ENCODE results near the gene BIRC3.
A peak's percentile ranks its signal among the peaks of the same experiment; 100 is the strongest.

Gene BIRC3

GRCh38 chr11:102317099-102317767 lies at the start of gene BIRC3:
TSS of gene BIRC3 (plus strand) at chr11:102317484. CDS start at chr11:102324510, 7,026 bp downstream.
- peak; percentile 83 for DNase-seq

GRCh38 chr11:102267609-102268008 lies 49.7 kb upstream of the BIRC3 start:
- DNase-seq, result no peak

GRCh38 chr11:102268083-102268984 lies 49.0 kb upstream of the BIRC3 start:
- DNase-seq, result no peak

- DNase-seq, result no peak
Measured at GRCh38 chr11:102268985-102269470, 48.3 kb upstream of the BIRC3 start.

GRCh38 chr11:102269927-102270326 lies 47.4 kb upstream of the BIRC3 start:
- DNase-seq, result no peak

- no peak for DNase-seq
Measured at GRCh38 chr11:102272047-102272824, 45.0 kb upstream of the BIRC3 start.

GRCh38 chr11:102274628-102275027 lies 42.7 kb upstream of the BIRC3 start:
- DNase-seq, result no peak

- no peak for DNase-seq
Measured at GRCh38 chr11:102276362-102276761, 40.9 kb upstream of the BIRC3 start.

- no peak for DNase-seq
Measured at GRCh38 chr11:102276783-102277182, 40.5 kb upstream of the BIRC3 start.

- peak; percentile 20 for DNase-seq
Measured at GRCh38 chr11:102279641-102280170, 37.6 kb upstream of the BIRC3 start.

- no peak for DNase-seq
Measured at GRCh38 chr11:102280245-102280833, 36.9 kb upstream of the BIRC3 start.

GRCh38 chr11:102283116-102283485 lies 34.2 kb upstream of the BIRC3 start:
- DNase-seq, result no peak

GRCh38 chr11:102284008-102284407 lies 33.3 kb upstream of the BIRC3 start:
- no peak for DNase-seq

GRCh38 chr11:102286292-102286691 lies 31.0 kb upstream of the BIRC3 start:
- no peak for DNase-seq

- peak; percentile 52 for DNase-seq
Measured at GRCh38 chr11:102287964-102288724, 29.1 kb upstream of the BIRC3 start.

GRCh38 chr11:102288725-102289083 lies 28.6 kb upstream of the BIRC3 start:
- no peak for DNase-seq

- DNase-seq, result no peak
Measured at GRCh38 chr11:102289592-102289991, 27.7 kb upstream of the BIRC3 start.

- no peak for DNase-seq
Measured at GRCh38 chr11:102291831-102292230, 25.5 kb upstream of the BIRC3 start.

- DNase-seq, result no peak
Measured at GRCh38 chr11:102292933-102293332, 24.4 kb upstream of the BIRC3 start.

- no peak for DNase-seq
Measured at GRCh38 chr11:102293873-102294601, 23.2 kb upstream of the BIRC3 start.

GRCh38 chr11:102295045-102295444 lies 22.2 kb upstream of the BIRC3 start:
- no peak for DNase-seq

All from NCI-H510A (cell line).